HepG2 (cell line): ENCODE data around the gene CASKIN2. TPM values are rescaled to one million over a fixed set of nuclear protein-coding genes. Genes with fewer than 3 reads are reported as not detected.
A peak's percentile ranks its signal among the peaks of the same experiment; 100 is the strongest.

ENCODE experiments used
- ARID2 ChIP-seq: sonication (generic); formaldehyde crosslinking; IDR thresholded peaks from 2 replicates; pipeline ENCODE4 v1.8.1; 2022; ENCODE audit warnings: mild to moderate bottlenecking, missing genetic modification reagents, borderline replicate concordance
- ARNT2 ChIP-seq: sonication (generic); formaldehyde crosslinking; IDR thresholded peaks from 2 replicates; pipeline ENCODE4 v1.8.0; 2022; ENCODE audit warnings: mild to moderate bottlenecking, low read depth, missing genetic modification reagents, moderate library complexity
- ATF7 ChIP-seq, 2 experiments: fragments of 450-650 bp in 1 of 2; sonication (generic) in 1 of 2; formaldehyde crosslinking in 1 of 2; IDR thresholded peaks; 2 replicates each; pipeline versions ENCODE4 v1.4.0 to v1.6.1; 2016 to 2020; ENCODE audit warnings: antibody characterized with exemption in 1 of 2, mild to moderate bottlenecking in 1 of 2, missing genetic modification reagents in 1 of 2
- BRD4 ChIP-seq: sonication (generic); formaldehyde crosslinking; IDR thresholded peaks from 2 replicates; pipeline ENCODE4 v1.4.0; 2020; ENCODE audit warnings: missing genetic modification reagents
- CC2D1A ChIP-seq: sonication (generic); formaldehyde crosslinking; IDR thresholded peaks from 2 replicates; pipeline ENCODE4 v1.8.1; 2023; ENCODE audit warnings: mild to moderate bottlenecking, missing genetic modification reagents
- CREB3 ChIP-seq: sonication (generic); formaldehyde crosslinking; IDR thresholded peaks from 2 replicates; pipeline ENCODE4 v1.5.0; 2020; ENCODE audit warnings: missing genetic modification reagents
- ELF1 ChIP-seq: sonication (generic); formaldehyde crosslinking; IDR thresholded peaks from 2 replicates; pipeline ENCODE4 v1.4.0; 2020; ENCODE audit warnings: missing genetic modification reagents
- EZH2 ChIP-seq: conservative IDR thresholded peaks from 2 replicates; pipeline ENCODE4 v1.6.1; 2012; ENCODE audit warnings: mild to moderate bottlenecking, low read depth, low read length, moderate library complexity
- HNRNPH1 ChIP-seq: fragments of 200-400 bp; formaldehyde crosslinking; optimal IDR thresholded peaks from 2 replicates; pipeline ENCODE3; 2017; ENCODE audit warnings: mild to moderate bottlenecking, low read depth, low read length
- HOXD1 ChIP-seq: sonication (generic); formaldehyde crosslinking; IDR thresholded peaks from 2 replicates; pipeline ENCODE4 v1.5.0; 2020; ENCODE audit warnings: missing genetic modification reagents
- PAX8 ChIP-seq: sonication (generic); formaldehyde crosslinking; IDR thresholded peaks from 2 replicates; pipeline ENCODE4 v1.8.0; 2022; ENCODE audit warnings: mild to moderate bottlenecking, missing genetic modification reagents, borderline replicate concordance
- PTBP1 ChIP-seq: fragments of 200-400 bp; formaldehyde crosslinking; IDR thresholded peaks from 2 replicates; pipeline ENCODE4 v1.6.1; 2018; ENCODE audit warnings: low read length, low read depth; ENCODE audit not compliant: poor library complexity, severe bottlenecking
- SP4 ChIP-seq: sonication (generic); formaldehyde crosslinking; IDR thresholded peaks from 2 replicates; pipeline ENCODE4 v1.8.1; 2023; ENCODE audit warnings: mild to moderate bottlenecking, missing genetic modification reagents
- TOE1 ChIP-seq: sonication (generic); formaldehyde crosslinking; IDR thresholded peaks from 2 replicates; pipeline ENCODE4 v1.4.0; 2020; ENCODE audit warnings: mild to moderate bottlenecking, missing genetic modification reagents
- TRAFD1 ChIP-seq: sonication (generic); formaldehyde crosslinking; IDR thresholded peaks from 2 replicates; pipeline ENCODE4 v1.5.1; 2020; ENCODE audit warnings: missing genetic modification reagents, mild to moderate bottlenecking, borderline replicate concordance
- ZBTB3 ChIP-seq: sonication (generic); formaldehyde crosslinking; IDR thresholded peaks from 2 replicates; pipeline ENCODE4 v1.4.0; 2020; ENCODE audit warnings: low read depth, mild to moderate bottlenecking, moderate library complexity, missing genetic modification reagents, borderline replicate concordance
- ZBTB38 ChIP-seq: sonication (generic); formaldehyde crosslinking; IDR thresholded peaks from 2 replicates; pipeline ENCODE4 v1.5.1; 2020; ENCODE audit warnings: mild to moderate bottlenecking, missing genetic modification reagents
- ZNF10 ChIP-seq: sonication (generic); formaldehyde crosslinking; IDR thresholded peaks from 2 replicates; pipeline ENCODE4 v1.4.0; 2020; ENCODE audit warnings: mild to moderate bottlenecking, low read depth, missing genetic modification reagents, borderline replicate concordance
- ZNF234 ChIP-seq: sonication (generic); formaldehyde crosslinking; conservative IDR thresholded peaks from 2 replicates; pipeline ENCODE4 v1.5.1; 2020; ENCODE audit warnings: mild to moderate bottlenecking, missing genetic modification reagents
- ZNF260 ChIP-seq: sonication (generic); formaldehyde crosslinking; IDR thresholded peaks from 2 replicates; pipeline ENCODE4 v1.4.0; 2020; ENCODE audit warnings: missing genetic modification reagents, low read depth, mild to moderate bottlenecking, borderline replicate concordance
- ZNF431 ChIP-seq: sonication (generic); formaldehyde crosslinking; IDR thresholded peaks from 2 replicates; pipeline ENCODE4 v1.9.0; 2022; ENCODE audit warnings: missing genetic modification reagents, low read depth, mild to moderate bottlenecking, borderline replicate concordance
- ZNF543 ChIP-seq: sonication (generic); formaldehyde crosslinking; IDR thresholded peaks from 2 replicates; pipeline ENCODE4 v1.4.0; 2020; ENCODE audit warnings: mild to moderate bottlenecking, missing genetic modification reagents
- ZNF615 ChIP-seq: sonication (generic); formaldehyde crosslinking; IDR thresholded peaks from 2 replicates; pipeline ENCODE4 v1.5.0; 2020; ENCODE audit warnings: mild to moderate bottlenecking, missing genetic modification reagents, borderline replicate concordance
- ZNF724P ChIP-seq: sonication (generic); formaldehyde crosslinking; IDR thresholded peaks from 2 replicates; pipeline ENCODE4 v1.8.0; 2022; ENCODE audit warnings: missing genetic modification reagents, borderline replicate concordance
- ZNF776 ChIP-seq: sonication (generic); formaldehyde crosslinking; IDR thresholded peaks from 2 replicates; pipeline ENCODE4 v1.4.0; 2020; ENCODE audit warnings: mild to moderate bottlenecking, missing genetic modification reagents
- ZSCAN12 ChIP-seq: sonication (generic); formaldehyde crosslinking; IDR thresholded peaks from 2 replicates; pipeline ENCODE4 v1.9.0; 2021; ENCODE audit warnings: mild to moderate bottlenecking, missing genetic modification reagents
- polyA plus RNA-seq, 8 experiments: library from polyadenylated mRNA; depleted of rRNA in 3 of 8; stranded (reverse) in 7 of 8; unstranded in 1 of 8; fragments of >200 nt; fragmentation: Illumina TruSeq in 4 of 8; extraction: Trizol in 4 of 8; gene quantifications; 2 replicates each; pipeline versions ENCODE4 v1.2.1 to v1.2.3, GENCODE V29; 2011 to 2016; ENCODE audit warnings: low read depth in 4 of 8, missing spikeins in 1 of 8, mixed read lengths in 1 of 8; ENCODE audit not compliant: insufficient read depth in 1 of 8
- total RNA-seq, 5 experiments: library from RNA; depleted of rRNA; stranded (reverse); fragments of >200 nt; fragmentation: Illumina TruSeq; extraction: Trizol; gene quantifications; 2 replicates each; pipeline ENCODE4 v1.2.3, GENCODE V29; 2016; ENCODE audit warnings: low read depth in 1 of 5
- TF ChIP-seq, protein P1 (sequence below): sonication (generic); formaldehyde crosslinking; IDR thresholded peaks from 2 replicates; pipeline ENCODE4 v1.5.0; 2020; ENCODE audit warnings: missing genetic modification reagents, mild to moderate bottlenecking, borderline replicate concordance

CASKIN2 gene
- total and polyA plus RNA-seq, 2 of the 13 experiments (the other 11 are each of a cell fraction or from before 2014, with no cell fraction given): 5.2 to 7.8 TPM

GRCh38 chr17:75459590-75460267, 55.6 kb downstream of the CASKIN2 start (continued):
- TF ChIP-seq ZNF10 (CRISPR knock-in tag) (no peak), TRAFD1 (CRISPR knock-in tag) (peak; percentile 76; the same call in 1 of the 2 replicates), ZNF234 (CRISPR knock-in tag) (no peak), SP4 (CRISPR knock-in tag) (peak; percentile 58), ZNF431 (CRISPR knock-in tag) (no peak), ELF1 (CRISPR knock-in tag) (no peak), ARNT2 (CRISPR knock-in tag) (peak; percentile 73; the same call in 1 of the 2 replicates), EZH2 (no peak), ZNF776 (no peak), ARID2 (CRISPR knock-in tag) (no peak), ZNF724P (CRISPR knock-in tag) (0 out of 2 replicates have a peak, but pooled peaks have one; percentile 37), ZSCAN12 (peak; percentile 75; the same call in 1 of the 2 replicates), HOXD1 (CRISPR knock-in tag) (no peak), CREB3 (no peak), HNRNPH1 (no peak), TOE1 (CRISPR knock-in tag) (no peak), ZNF260 (CRISPR knock-in tag) (no peak), BRD4 (CRISPR knock-in tag) (no peak), ATF7 (IDR thresholded peaks at IDR 0.05) (no peak), ATF7 (CRISPR knock-in tag; IDR thresholded peaks at IDR 0.05) (no peak), ZBTB3 (no peak), PAX8 (CRISPR knock-in tag) (no peak), ZNF615 (no peak), ZNF543 (CRISPR knock-in tag) (no peak), ZBTB38 (CRISPR knock-in tag) (no peak), PTBP1 (no peak), CC2D1A (CRISPR knock-in tag) (no peak)
- TF ChIP-seq, protein P1, sequence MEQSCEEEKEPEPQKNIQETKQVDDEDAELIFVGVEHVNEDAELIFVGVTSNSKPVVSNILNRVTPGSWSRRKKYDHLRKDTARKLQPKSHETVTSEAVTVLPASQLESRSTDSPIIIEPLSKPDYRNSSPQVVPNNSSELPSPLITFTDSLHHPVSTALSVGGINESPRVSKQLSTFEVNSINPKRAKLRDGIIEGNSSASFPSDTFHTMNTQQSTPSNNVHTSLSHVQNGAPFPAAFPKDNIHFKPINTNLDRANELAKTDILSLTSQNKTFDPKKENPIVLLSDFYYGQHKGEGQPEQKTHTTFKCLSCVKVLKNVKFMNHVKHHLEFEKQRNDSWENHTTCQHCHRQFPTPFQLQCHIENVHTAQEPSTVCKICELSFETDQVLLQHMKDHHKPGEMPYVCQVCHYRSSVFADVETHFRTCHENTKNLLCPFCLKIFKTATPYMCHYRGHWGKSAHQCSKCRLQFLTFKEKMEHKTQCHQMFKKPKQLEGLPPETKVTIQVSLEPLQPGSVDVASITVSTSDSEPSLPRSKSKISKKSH (CRISPR knock-in tag): no peak
